Sigmoid colon (tissue), 7 donors: Measurements from ENCODE around the gene AUTS2. TPM values are rescaled to one million over a fixed set of nuclear protein-coding genes. Genes with fewer than 3 reads are reported as not detected.

Experiments
- DNase-seq: peaks from one replicate; pipeline ENCODE4 v3.0.0-alpha.2; 2019
- H3K27ac ChIP-seq, 4 donors: fragments of 200-600 bp; sonication (generic); one replicate each; pipeline ENCODE4 v1.5.1; 2016 to 2019; ENCODE audit warnings: mild to moderate bottlenecking in 1 of 4
- H3K27me3 ChIP-seq, 3 donors: fragments of 200-600 bp; sonication (generic); one replicate each; pipeline ENCODE4 v1.5.1; 2019; ENCODE audit warnings: mild to moderate bottlenecking in 1 of 3
- H3K36me3 ChIP-seq, 4 donors: fragments of 200-600 bp; sonication (generic); one replicate each; pipeline ENCODE4 v1.5.1; 2016 to 2019
- H3K4me1 ChIP-seq, 4 donors: fragments of 200-600 bp; sonication (generic); one replicate each; pipeline ENCODE4 v1.5.1; 2017 to 2019
- H3K4me3 ChIP-seq, 4 donors: fragments of 200-600 bp; sonication (generic); one replicate each; pipeline ENCODE4 v1.5.1; 2017 to 2019; ENCODE audit warnings: mild to moderate bottlenecking in 2 of 4, moderate library complexity in 1 of 4
- H3K9me3 ChIP-seq, 4 donors: fragments of 200-600 bp in 3 of 4; sonication (generic) in 3 of 4; one replicate each; pipeline versions ENCODE4 v1.5.1 to v1.6.1; 2013 to 2019
- EP300 ChIP-seq, 4 donors: sonication (generic); formaldehyde crosslinking; IDR thresholded peaks; one replicate each; pipeline ENCODE4 v1.6.1; 2017; ENCODE audit warnings: antibody characterized with exemption in 4 of 4
- POLR2A ChIP-seq, 2 donors: fragments of 450-650 bp; IDR thresholded peaks; one replicate each; pipeline ENCODE4 v1.6.1; 2016; ENCODE audit warnings: antibody characterized with exemption in 2 of 2, mild to moderate bottlenecking in 2 of 2, moderate library complexity in 2 of 2
- POLR2AphosphoS5 ChIP-seq, 4 donors: sonication (generic); formaldehyde crosslinking; IDR thresholded peaks; one replicate each; pipeline ENCODE4 v1.6.1; 2017; ENCODE audit warnings: antibody characterized with exemption in 4 of 4
- WGBS, 2 donors: extraction: QIAGEN DNeasy Blood & Tissue Kit; methylation state at CpG; one replicate each; pipeline ENCODE4 v1.1.7; 2013; 5-methylcytosine and 5-hydroxymethylcytosine counted together
- intact Hi-C: fragments of 100-400 bp; cut with DNase I; formaldehyde crosslinking; loops from one replicate; pipeline ENCODE4 v1.15.1; 2023
- polyA plus RNA-seq, 3 donors: library from polyadenylated mRNA; stranded (reverse); fragments of 200-250 nt; gene quantifications; one replicate each; pipeline ENCODE4 v1.2.3, GENCODE V29; 2013
- total RNA-seq, 4 donors: library from RNA; depleted of rRNA; stranded (reverse); fragments of >200 nt; gene quantifications; one replicate each; pipeline ENCODE4 v1.1.0, GENCODE V29; 2016
- TF ChIP-seq, protein P1 (sequence below), 4 experiments: fragments of 450-650 bp in 3 of 4; fragments of 200-600 bp in 1 of 4; IDR thresholded peaks; one replicate each; pipeline ENCODE4 v1.5.1; 2016 to 2019; ENCODE audit warnings: antibody characterized with exemption in 4 of 4, mild to moderate bottlenecking in 3 of 4, moderate library complexity in 2 of 4
- donor health status: healthy with polysubstance abuse.
- donor health status: Bipolar disorder and iron deficiency.
- donor health status: healthy.

The AUTS2 gene
- total and polyA plus RNA-seq, 7 donors: 3.6 to 55.7 (median 25.5) TPM

DNA sequence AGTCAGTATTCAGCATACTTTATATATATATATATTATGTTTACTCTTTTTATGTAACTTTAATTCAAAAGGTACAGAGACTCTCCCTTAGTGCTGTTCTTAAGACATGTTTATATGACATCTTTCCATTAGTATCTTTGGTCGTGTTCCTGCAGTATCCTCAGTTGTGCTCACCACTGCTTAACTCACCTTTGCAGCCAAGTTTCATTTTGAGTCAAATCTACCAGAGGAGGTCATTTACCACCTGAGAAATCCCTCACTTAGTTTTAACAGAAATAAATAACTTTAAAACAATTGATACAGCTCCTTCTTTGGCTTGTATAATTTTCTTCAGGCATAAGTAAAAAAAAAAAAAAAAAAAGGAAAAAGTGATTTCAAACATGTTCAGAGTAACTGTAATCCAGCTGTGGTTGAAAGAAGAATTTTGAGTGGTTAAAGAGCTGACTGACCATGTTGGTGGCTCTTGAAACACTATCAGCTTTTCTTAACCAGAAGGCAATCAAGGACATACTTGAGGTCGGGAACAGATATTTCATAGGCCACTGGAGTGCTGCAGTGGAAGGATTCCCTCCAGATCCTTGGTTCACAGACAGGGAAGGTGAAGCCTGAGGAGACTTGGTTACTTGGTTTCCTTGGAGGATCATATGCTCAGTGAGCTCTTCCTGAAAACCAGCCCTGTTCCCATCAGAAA, 116.8 kb downstream of the AUTS2 start:
- Histone ChIP-seq H3K27me3 (no peaks in the 10 kb centered on the region), H3K4me1 (peaks cover 0 to 8% (median 2%) of the 10 kb centered on the region in 4 donors), H3K27ac (no peak overlapping the region), H3K4me3 (no peak overlapping the region), H3K36me3 (no peaks in the 10 kb centered on the region), H3K9me3 (no peaks in the 10 kb centered on the region)
- DNase-seq: no peak
- 47 to 78% methylated on average over 2 of the region's 2 CpGs for WGBS, 2 donors
- intact Hi-C loops: no loop called here
- TF ChIP-seq EP300 (IDR thresholded peaks at IDR 0.05): no peak
- no peak for TF ChIP-seq POLR2AphosphoS5 (IDR thresholded peaks at IDR 0.05)
- TF ChIP-seq, protein P1, sequence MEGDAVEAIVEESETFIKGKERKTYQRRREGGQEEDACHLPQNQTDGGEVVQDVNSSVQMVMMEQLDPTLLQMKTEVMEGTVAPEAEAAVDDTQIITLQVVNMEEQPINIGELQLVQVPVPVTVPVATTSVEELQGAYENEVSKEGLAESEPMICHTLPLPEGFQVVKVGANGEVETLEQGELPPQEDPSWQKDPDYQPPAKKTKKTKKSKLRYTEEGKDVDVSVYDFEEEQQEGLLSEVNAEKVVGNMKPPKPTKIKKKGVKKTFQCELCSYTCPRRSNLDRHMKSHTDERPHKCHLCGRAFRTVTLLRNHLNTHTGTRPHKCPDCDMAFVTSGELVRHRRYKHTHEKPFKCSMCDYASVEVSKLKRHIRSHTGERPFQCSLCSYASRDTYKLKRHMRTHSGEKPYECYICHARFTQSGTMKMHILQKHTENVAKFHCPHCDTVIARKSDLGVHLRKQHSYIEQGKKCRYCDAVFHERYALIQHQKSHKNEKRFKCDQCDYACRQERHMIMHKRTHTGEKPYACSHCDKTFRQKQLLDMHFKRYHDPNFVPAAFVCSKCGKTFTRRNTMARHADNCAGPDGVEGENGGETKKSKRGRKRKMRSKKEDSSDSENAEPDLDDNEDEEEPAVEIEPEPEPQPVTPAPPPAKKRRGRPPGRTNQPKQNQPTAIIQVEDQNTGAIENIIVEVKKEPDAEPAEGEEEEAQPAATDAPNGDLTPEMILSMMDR (IDR thresholded peaks at IDR 0.05): no peak
- TF ChIP-seq POLR2A (IDR thresholded peaks at IDR 0.05): no peak

DNA sequence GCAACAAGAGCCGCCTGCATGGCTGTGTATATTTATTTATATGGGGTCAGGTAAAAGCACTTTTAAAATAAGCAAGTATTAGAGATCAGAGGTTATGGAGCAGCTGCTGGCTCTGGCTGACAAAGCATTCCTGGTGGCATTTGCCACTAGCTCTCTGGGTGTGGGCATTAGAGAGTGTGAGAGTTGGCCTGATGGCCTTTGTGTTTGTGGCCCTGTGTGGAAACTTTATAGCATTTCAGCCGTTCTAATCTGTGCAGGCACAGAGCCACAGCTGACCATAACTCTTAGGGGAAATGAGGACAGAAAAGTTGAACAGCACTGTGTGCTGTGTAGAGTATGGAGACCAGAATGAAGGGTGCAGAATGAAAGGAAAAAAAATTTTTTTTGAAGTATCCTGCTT, 118.9 kb downstream of the AUTS2 start:
- Histone ChIP-seq H3K27me3 (no peaks in the 10 kb centered on the region), H3K9me3 (no peaks in the 10 kb centered on the region), H3K27ac (no peak overlapping the region), H3K4me3 (no peak overlapping the region), H3K36me3 (no peaks in the 10 kb centered on the region), H3K4me1 (peaks cover 0 to 4% (median 2%) of the 10 kb centered on the region in 4 donors)
- intact Hi-C loops: no loop called here
- no peak for DNase-seq
- TF ChIP-seq POLR2A (IDR thresholded peaks at IDR 0.05): no peak
- TF ChIP-seq, protein P1 (IDR thresholded peaks at IDR 0.05): no peak
- no peak for TF ChIP-seq POLR2AphosphoS5 (IDR thresholded peaks at IDR 0.05)
- TF ChIP-seq EP300 (IDR thresholded peaks at IDR 0.05): no peak
- 43 to 66% methylated on average over 2 of the region's 2 CpGs for WGBS, 2 donors

DNA sequence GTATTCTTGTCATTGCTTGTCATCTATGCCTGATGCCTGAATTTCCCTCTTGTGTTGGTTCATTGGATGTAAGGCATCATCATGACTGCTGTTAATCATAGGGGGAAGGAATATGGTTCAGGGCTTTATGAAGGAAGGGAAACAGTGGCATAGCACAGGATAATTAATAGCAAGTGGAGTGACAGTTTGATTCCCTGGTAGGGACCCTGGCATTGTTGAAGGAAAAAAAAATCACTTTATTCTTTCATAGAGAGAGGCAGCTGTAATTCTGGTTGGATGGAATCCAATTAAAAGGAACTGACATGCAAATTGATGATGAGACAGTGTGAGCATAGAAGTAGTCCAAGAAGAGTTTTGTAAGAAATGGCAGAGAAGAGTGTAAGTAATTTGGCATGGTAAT, 121.4 kb downstream of the AUTS2 start:
- TF ChIP-seq POLR2AphosphoS5 (IDR thresholded peaks at IDR 0.05) (no peak), POLR2A (IDR thresholded peaks at IDR 0.05) (no peak), EP300 (IDR thresholded peaks at IDR 0.05) (no peak)
- TF ChIP-seq, protein P1 (IDR thresholded peaks at IDR 0.05): no peak
- intact Hi-C loops: no loop called here
- no peaks in the 10 kb centered on the region for H3K27me3 ChIP-seq
- H3K4me3 ChIP-seq: no peak overlapping the region
- DNase-seq: no peak
- no peaks in the 10 kb centered on the region for H3K9me3 ChIP-seq
- H3K36me3 ChIP-seq: no peaks in the 10 kb centered on the region
- peaks cover 0 to 4% (median 2%) of the 10 kb centered on the region in 4 donors for H3K4me1 ChIP-seq
- no peak overlapping the region for H3K27ac ChIP-seq

DNA sequence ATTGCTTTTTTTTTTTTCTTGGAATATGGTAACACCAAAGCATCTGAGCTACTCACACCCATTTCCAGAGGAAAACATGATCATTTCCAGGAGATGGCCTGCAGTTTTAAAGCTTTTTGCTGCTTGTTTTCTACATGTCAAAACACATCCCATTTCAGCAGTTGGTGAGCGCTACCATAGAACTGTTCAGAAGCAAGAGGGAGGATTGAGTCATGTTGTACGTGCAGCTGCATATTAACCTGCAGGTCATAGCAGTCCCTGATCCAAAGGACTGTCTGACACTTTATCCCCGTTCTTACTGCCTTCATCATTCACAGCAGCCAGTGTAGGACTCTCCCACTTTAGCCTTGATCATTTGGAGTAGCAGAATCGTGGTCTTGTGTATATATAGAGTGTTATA, 124.6 kb downstream of the AUTS2 start:
- H3K27ac ChIP-seq: no peak overlapping the region
- intact Hi-C loops: no loop called here
- H3K4me3 ChIP-seq: no peak overlapping the region
- H3K36me3 ChIP-seq: no peaks in the 10 kb centered on the region
- H3K4me1 ChIP-seq: no peaks in the 10 kb centered on the region
- H3K9me3 ChIP-seq: no peaks in the 10 kb centered on the region
- H3K27me3 ChIP-seq: no peaks in the 10 kb centered on the region
- TF ChIP-seq, protein P1 (IDR thresholded peaks at IDR 0.05): no peak
- no peak for TF ChIP-seq POLR2A (IDR thresholded peaks at IDR 0.05)
- TF ChIP-seq POLR2AphosphoS5 (IDR thresholded peaks at IDR 0.05): no peak
- TF ChIP-seq EP300 (IDR thresholded peaks at IDR 0.05): no peak
- 66 to 84% methylated on average over 4 of the region's 4 CpGs for WGBS, 2 donors
- no peak for DNase-seq

DNA sequence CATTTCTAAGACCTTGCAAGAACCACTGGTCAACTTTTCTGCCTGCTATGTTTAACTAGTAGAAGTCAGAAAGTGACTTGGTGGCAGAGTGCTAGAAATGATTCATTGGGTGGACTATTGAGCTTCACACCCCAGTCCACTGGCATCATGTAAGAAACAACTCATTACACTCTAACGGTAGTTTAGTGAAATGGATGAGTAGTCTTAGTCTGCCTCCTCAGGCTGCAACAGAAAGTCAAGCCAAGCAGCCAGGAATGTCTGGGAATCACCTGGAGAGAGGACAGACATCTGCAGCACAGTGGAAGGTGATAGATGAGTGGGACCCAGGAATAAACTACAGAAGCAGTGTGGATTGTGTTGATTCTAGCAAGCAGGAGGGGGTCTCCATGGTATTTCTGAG, 125.4 kb downstream of the AUTS2 start:
- H3K4me1 ChIP-seq: peaks cover 0 to 5% (median 0%) of the 10 kb centered on the region in 4 donors
- H3K4me3 ChIP-seq: no peak overlapping the region
- DNase-seq: no peak
- no peaks in the 10 kb centered on the region for H3K36me3 ChIP-seq
- H3K27ac ChIP-seq: no peak overlapping the region
- TF ChIP-seq, protein P1 (IDR thresholded peaks at IDR 0.05): no peak
- TF ChIP-seq POLR2AphosphoS5 (IDR thresholded peaks at IDR 0.05): no peak
- TF ChIP-seq POLR2A (IDR thresholded peaks at IDR 0.05): no peak
- TF ChIP-seq EP300 (IDR thresholded peaks at IDR 0.05): no peak
- 50 to 81% methylated on average over 1 of the region's 1 CpG for WGBS, 2 donors
- H3K27me3 ChIP-seq: no peaks in the 10 kb centered on the region
- intact Hi-C loops: no loop called here
- H3K9me3 ChIP-seq: no peaks in the 10 kb centered on the region
